ENCODE results near the gene GPSM1.

GRCh38 chr9:136392538-136393449 lies 65.5 kb downstream of the GPSM1 start:
- TF ChIP-seq FOXJ3 (CRISPR knock-in tag; IDR thresholded peaks at IDR 0.05; ENCODE audit: borderline replicate concordance) (no peak), ZNF121 (CRISPR knock-in tag; IDR thresholded peaks at IDR 0.05) (no peak)

Measured in WTC11 (cell line).